IMR-90 (cell line): ENCODE measurements around the gene SPON1. TPM values are rescaled to one million over a fixed set of nuclear protein-coding genes. Genes with fewer than 3 reads are reported as not detected.

Experiments
- ATAC-seq: fragments of 200-7000 bp; cut with Tn5 transposase; 2 replicates; pipeline ENCODE4 v1.9.1; 2020; ENCODE audit warnings: low read depth, mild to moderate bottlenecking, moderate library complexity
- BruUV-seq: library from RNA; stranded (reverse); fragments of 400-500 nt; replicated peaks from 2 replicates; lab custom pipeline; 2021; lab: Mats Ljungman, UMichigan
- CTCF ChIA-PET: fragments of 300-600 bp; formaldehyde crosslinking; extraction: SDS; loops from one replicate; lab custom pipeline; 2021; ENCODE audit warnings: antibody characterized with exemption; lab: Yijun Ruan, JAX
- POLR2A ChIA-PET: fragments of 300-600 bp; sonication (Branson Sonifier 250); formaldehyde crosslinking; loops from one replicate; lab custom pipeline; 2022; ENCODE audit warnings: antibody characterized with exemption; ENCODE audit not compliant: unreplicated experiment; lab: Charles Lee
- DNase-seq: peaks from one replicate; pipeline ENCODE4 v3.0.0; 2013
- H2AFZ ChIP-seq: replicated peaks from 2 replicates; pipeline ENCODE3; 2013; ENCODE audit warnings: low read length, mild to moderate bottlenecking; ENCODE audit not compliant: poor library complexity
- H2AK5ac ChIP-seq: 2 replicates; pipeline ENCODE4 v1.6.1; 2013; ENCODE audit warnings: low read depth, low read length, inconsistent platforms
- H2AK9ac ChIP-seq: replicated peaks from 2 replicates; pipeline ENCODE3; 2013; ENCODE audit warnings: mild to moderate bottlenecking, low read depth, low read length, moderate library complexity; ENCODE audit not compliant: poor library complexity
- H2BK120ac ChIP-seq: 2 replicates; pipeline ENCODE4 v1.6.1; 2013; ENCODE audit warnings: low read depth, low read length, inconsistent platforms
- H2BK15ac ChIP-seq: 3 replicates; pipeline ENCODE4 v1.6.1; 2013; ENCODE audit warnings: low read depth, low read length, inconsistent platforms
- H2BK20ac ChIP-seq: 2 replicates; pipeline ENCODE4 v1.6.1; 2013; ENCODE audit warnings: low read depth, mild to moderate bottlenecking, inconsistent platforms, low read length, moderate library complexity
- H2BK5ac ChIP-seq: 2 replicates; pipeline ENCODE4 v1.6.1; 2013; ENCODE audit warnings: mild to moderate bottlenecking, low read depth, low read length, inconsistent platforms; ENCODE audit not compliant: poor library complexity, severe bottlenecking
- H3K14ac ChIP-seq: replicated peaks from 2 replicates; pipeline ENCODE4 v1.6.1; 2013; ENCODE audit warnings: low read depth, low read length, inconsistent platforms
- H3K18ac ChIP-seq: 2 replicates; pipeline ENCODE4 v1.6.1; 2013; ENCODE audit warnings: low read depth, low read length, control low read depth
- H3K23ac ChIP-seq: 2 replicates; pipeline ENCODE4 v1.6.1; 2013; ENCODE audit warnings: low read depth, low read length, inconsistent platforms
- H3K27ac ChIP-seq: 2 replicates; pipeline ENCODE4 v1.5.1; 2013; ENCODE audit warnings: mild to moderate bottlenecking, control low read depth, low read length; ENCODE audit not compliant: insufficient read depth
- H3K27me3 ChIP-seq: 2 replicates; pipeline ENCODE4 v1.6.1; 2013; ENCODE audit warnings: low read length; ENCODE audit not compliant: control insufficient read depth, insufficient read depth
- H3K36me3 ChIP-seq: 2 replicates; pipeline ENCODE4 v1.6.1; 2013; ENCODE audit warnings: low read length, mixed read lengths; ENCODE audit not compliant: control insufficient read depth, insufficient read depth
- H3K4ac ChIP-seq: 2 replicates; pipeline ENCODE4 v1.6.1; 2013; ENCODE audit warnings: low read depth, low read length, inconsistent platforms
- H3K4me1 ChIP-seq: 2 replicates; pipeline ENCODE4 v1.6.1; 2013; ENCODE audit warnings: low read length, mixed read lengths; ENCODE audit not compliant: control insufficient read depth, insufficient read depth
- H3K4me2 ChIP-seq: 2 replicates; pipeline ENCODE4 v1.6.1; 2013; ENCODE audit warnings: low read depth, mild to moderate bottlenecking, control low read depth, low read length, moderate library complexity
- H3K4me3 ChIP-seq: 2 replicates; pipeline ENCODE4 v1.5.1; 2013; ENCODE audit warnings: low read depth, mild to moderate bottlenecking, control low read depth, low read length, moderate library complexity; ENCODE audit not compliant: insufficient read depth
- H3K56ac ChIP-seq: 2 replicates; pipeline ENCODE4 v1.6.1; 2013; ENCODE audit warnings: low read length, inconsistent platforms; ENCODE audit not compliant: insufficient read depth; ENCODE audit errors: extremely low read depth
- H3K79me1 ChIP-seq, 2 experiments: 2 replicates each; pipeline ENCODE4 v1.6.1; 2013; ENCODE audit warnings: low read length in 2 of 2, inconsistent platforms in 1 of 2, low read depth in 1 of 2
- H3K9ac ChIP-seq: 2 replicates; pipeline ENCODE4 v1.6.1; 2013; ENCODE audit warnings: low read depth, low read length, control low read depth
- H3K9me1 ChIP-seq: 2 replicates; pipeline ENCODE4 v1.6.1; 2013; ENCODE audit warnings: low read length, inconsistent platforms; ENCODE audit not compliant: insufficient read depth
- H3K9me3 ChIP-seq: 2 replicates; pipeline ENCODE4 v1.6.1; 2013; ENCODE audit warnings: low read length; ENCODE audit not compliant: control insufficient read depth, insufficient read depth
- H4K20me1 ChIP-seq: 2 replicates; pipeline ENCODE4 v1.6.1; 2013; ENCODE audit warnings: low read length, inconsistent platforms; ENCODE audit not compliant: insufficient read depth
- H4K5ac ChIP-seq: 2 replicates; pipeline ENCODE4 v1.6.1; 2013; ENCODE audit warnings: mild to moderate bottlenecking, low read depth, low read length, control low read depth
- H4K8ac ChIP-seq, 2 experiments: 2 replicates each; pipeline ENCODE4 v1.6.1; 2013; ENCODE audit warnings: low read depth in 2 of 2, low read length in 2 of 2, control low read depth in 1 of 2, inconsistent platforms in 1 of 2
- H4K91ac ChIP-seq: 2 replicates; pipeline ENCODE4 v1.6.1; 2013; ENCODE audit warnings: low read depth, low read length, inconsistent platforms; ENCODE audit not compliant: insufficient read depth
- BHLHE40 ChIP-seq: fragments of 150-350 bp; IDR thresholded peaks from 2 replicates; pipeline ENCODE4 v1.6.1; 2016; ENCODE audit warnings: mild to moderate bottlenecking, low read depth, low read length
- CHD1 ChIP-seq: IDR thresholded peaks from 2 replicates; pipeline ENCODE4 v1.6.1; 2012; ENCODE audit warnings: low read depth, low read length, improper control_type of control experiment
- FOS ChIP-seq: fragments of 150-350 bp; IDR thresholded peaks from 2 replicates; pipeline ENCODE4 v1.6.1; 2016; ENCODE audit warnings: low read depth, low read length
- MAFK ChIP-seq: IDR thresholded peaks from 2 replicates; pipeline ENCODE4 v1.6.1; 2012; ENCODE audit warnings: low read depth, low read length, improper control_type of control experiment
- MXI1 ChIP-seq: IDR thresholded peaks from 2 replicates; pipeline ENCODE4 v1.6.1; 2012; ENCODE audit warnings: low read depth, mild to moderate bottlenecking, low read length, moderate library complexity, borderline replicate concordance
- POLR2A ChIP-seq: IDR thresholded peaks from 2 replicates; pipeline ENCODE4 v1.6.1; 2012; ENCODE audit warnings: mild to moderate bottlenecking, low read depth, low read length
- RAD21 ChIP-seq: IDR thresholded peaks from 2 replicates; pipeline ENCODE4 v1.6.1; 2012; ENCODE audit warnings: low read length, improper control_type of control experiment
- WGBS, 2 experiments: methylation state at CpG; one replicate each; pipeline versions ENCODE4 v1.1.5 to v1.1.7; 2013; ENCODE audit warnings: missing lambda C conversion rate in 2 of 2; ENCODE audit not compliant: insufficient read length in 1 of 2; ENCODE audit errors: extremely low coverage in 2 of 2; 5-methylcytosine and 5-hydroxymethylcytosine counted together
- dilution Hi-C: fragments of 300-500 bp; cut with HindIII; formaldehyde crosslinking; loops from one replicate; pipeline ENCODE4 v1.14.3; 2018; ENCODE audit warnings: low sequenced_read_pairs; ENCODE audit not compliant: unreplicated experiment
- in situ Hi-C: fragments of 300-500 bp; cut with MboI; formaldehyde crosslinking; loops from 3 replicates; pipeline ENCODE4 v1.14.3; 2019; ENCODE audit warnings: low sequenced_read_pairs, inconsistent platforms, mixed read lengths
- intact Hi-C: fragments of 100-400 bp; cut with micrococcal nuclease; formaldehyde crosslinking; loops from 2 replicates; pipeline ENCODE4 v1.10.0; 2022
- polyA plus RNA-seq, 3 experiments: library from polyadenylated mRNA; depleted of rRNA; stranded (reverse); fragments of >200 nt; gene quantifications; 2 replicates each; pipeline ENCODE4 v1.2.3, GENCODE V29; 2012; ENCODE audit warnings: low replicate concordance in 1 of 3
- total RNA-seq: library from RNA; depleted of rRNA; stranded (reverse); fragments of >200 nt; gene quantifications from 2 replicates; pipeline ENCODE4 v1.2.3, GENCODE V29; 2012
- TF ChIP-seq, protein P1 (sequence below): fragments of 150-350 bp; IDR thresholded peaks from 2 replicates; pipeline ENCODE4 v1.6.1; 2016; ENCODE audit warnings: low read depth, mild to moderate bottlenecking, low read length, moderate library complexity, borderline replicate concordance

Gene SPON1
- total and polyA plus RNA-seq, 2 of the 4 experiments (the other 2 are of a cell fraction), result 0.62 to 0.72 TPM

DNA sequence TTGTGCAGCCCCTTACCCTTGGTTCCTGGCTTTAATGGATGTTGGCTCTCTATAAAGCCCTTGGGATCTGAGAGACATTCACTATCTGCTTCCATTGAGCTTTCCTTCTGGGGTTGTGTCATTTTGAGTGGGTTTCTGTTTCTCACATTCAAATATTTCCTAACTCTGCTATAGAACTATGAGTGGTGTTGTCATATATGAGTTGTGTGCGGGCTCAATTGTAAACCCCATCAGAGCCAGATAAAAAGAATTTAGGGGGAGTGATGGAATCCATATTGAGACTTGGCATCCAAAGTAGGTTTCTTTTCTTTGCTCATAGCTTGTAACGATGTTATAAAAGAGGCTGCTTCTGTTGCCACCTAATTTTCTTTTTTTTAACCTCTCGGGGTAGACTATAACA, 41.8 kb upstream of the SPON1 start:
- H4K5ac ChIP-seq, result no peak overlapping the region
- H3K4ac ChIP-seq, result no peak overlapping the region
- H2AK9ac ChIP-seq, result no peak overlapping the region
- H2BK5ac ChIP-seq, result no peak overlapping the region
- no peak overlapping the region for H3K23ac ChIP-seq
- in situ Hi-C loops (no loop called here), dilution Hi-C loops (no loop called here), intact Hi-C loops (no loop called here)
- H3K56ac ChIP-seq, result no peak overlapping the region
- no peaks in the 10 kb centered on the region for H3K4me1 ChIP-seq
- H2BK15ac ChIP-seq, result no peak overlapping the region
- no TSS peak for BruUV-seq
- no peak overlapping the region for H3K4me2 ChIP-seq
- H2AFZ ChIP-seq, result no peak overlapping the region
- H4K8ac ChIP-seq, result no peak overlapping the region
- H3K9ac ChIP-seq, result no peak overlapping the region
- ChIA-PET POLR2A (no interaction called here), CTCF (no interaction called here)
- no peak overlapping the region for H3K14ac ChIP-seq
- no peak overlapping the region for H3K4me3 ChIP-seq
- H3K27ac ChIP-seq, result no peak overlapping the region
- H3K36me3 ChIP-seq, result no peaks in the 10 kb centered on the region
- H3K9me1 ChIP-seq, result no peaks in the 10 kb centered on the region
- no peak overlapping the region for H2BK120ac ChIP-seq
- TF ChIP-seq, protein P1, sequence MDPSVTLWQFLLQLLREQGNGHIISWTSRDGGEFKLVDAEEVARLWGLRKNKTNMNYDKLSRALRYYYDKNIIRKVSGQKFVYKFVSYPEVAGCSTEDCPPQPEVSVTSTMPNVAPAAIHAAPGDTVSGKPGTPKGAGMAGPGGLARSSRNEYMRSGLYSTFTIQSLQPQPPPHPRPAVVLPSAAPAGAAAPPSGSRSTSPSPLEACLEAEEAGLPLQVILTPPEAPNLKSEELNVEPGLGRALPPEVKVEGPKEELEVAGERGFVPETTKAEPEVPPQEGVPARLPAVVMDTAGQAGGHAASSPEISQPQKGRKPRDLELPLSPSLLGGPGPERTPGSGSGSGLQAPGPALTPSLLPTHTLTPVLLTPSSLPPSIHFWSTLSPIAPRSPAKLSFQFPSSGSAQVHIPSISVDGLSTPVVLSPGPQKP, result no peak
- TF ChIP-seq POLR2A (no peak), CHD1 (no peak), BHLHE40 (no peak), RAD21 (no peak), MXI1 (no peak), FOS (no peak), MAFK (no peak)
- no peaks in the 10 kb centered on the region for H3K79me1 ChIP-seq
- no peaks in the 10 kb centered on the region for H4K20me1 ChIP-seq
- DNase-seq (no peak), ATAC-seq (no peak)
- no CpG with 5 or more reads among the region's 3 CpGs for WGBS, 2 experiments
- H2AK5ac ChIP-seq, result no peak overlapping the region
- no peaks in the 10 kb centered on the region for H3K9me3 ChIP-seq
- no peak overlapping the region for H4K91ac ChIP-seq
- no peak overlapping the region for H2BK20ac ChIP-seq
- peaks cover 7% of the 10 kb centered on the region for H3K27me3 ChIP-seq
- no peak overlapping the region for H3K18ac ChIP-seq
